HG03135 (cell line): ENCODE measurements around the gene KCNH2.

Experiments
- ATAC-seq: cut with Tn5 transposase; IDR thresholded peaks from one replicate; pipeline ENCODE4 v1.9.1; 2021; ENCODE audit warnings: mild to moderate bottlenecking, moderate library complexity; ENCODE audit not compliant: unreplicated experiment

Gene KCNH2

DNA sequence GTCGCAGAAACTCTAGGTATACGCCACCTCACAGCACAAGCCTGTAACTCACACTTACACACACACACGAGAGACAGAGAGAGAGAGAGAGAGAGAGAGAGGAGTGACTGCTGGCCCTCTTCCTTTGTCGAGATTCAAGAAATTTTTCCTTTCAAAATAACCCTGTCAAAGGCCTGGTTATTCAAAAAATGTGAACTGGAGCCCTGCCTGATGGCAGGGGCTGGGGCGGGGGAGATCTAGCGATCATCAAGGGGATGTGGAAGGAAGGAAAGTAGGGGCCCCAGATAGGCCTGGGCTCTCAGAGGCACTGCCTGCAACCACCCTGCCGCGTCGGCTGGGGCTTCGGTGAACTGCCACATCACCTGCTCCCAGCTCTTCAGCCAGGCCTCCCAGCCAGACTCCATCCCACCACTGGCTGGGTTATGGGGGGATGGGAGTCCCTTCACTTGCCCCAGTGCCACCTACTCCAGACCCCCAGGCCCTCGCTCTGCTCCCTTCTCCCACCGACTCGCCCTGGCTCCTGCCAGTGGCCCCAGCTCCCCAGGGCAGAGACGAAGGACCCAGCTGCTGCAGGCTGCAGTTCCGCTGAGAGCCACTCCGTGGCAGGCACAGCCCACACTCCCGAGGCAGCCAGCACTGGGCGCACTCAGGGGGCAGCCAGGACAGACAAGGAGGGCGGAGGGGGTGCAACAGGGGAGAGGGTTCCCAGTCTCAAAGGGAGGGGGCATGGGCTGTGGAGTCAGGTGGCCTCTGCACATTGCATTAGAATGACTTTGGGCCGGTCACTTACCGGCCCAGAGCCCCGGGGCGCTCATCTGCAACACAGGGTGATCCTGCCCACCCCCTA, 15.3 kb downstream of the KCNH2 start:
- ATAC-seq, result peak; percentile 77

DNA sequence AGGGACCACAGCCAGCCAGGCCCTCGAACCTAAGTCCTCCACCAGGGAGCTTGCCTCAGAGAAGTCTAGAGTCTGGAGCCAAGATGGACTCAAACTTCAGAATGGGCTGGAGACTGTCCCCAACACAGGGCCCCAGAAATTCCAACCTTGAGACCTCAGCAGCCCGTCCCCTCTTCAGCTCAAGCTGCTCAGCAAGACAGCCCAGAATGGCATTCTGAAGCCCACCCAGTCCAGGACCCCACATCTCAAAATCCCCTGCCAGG, 15.9 kb downstream of the KCNH2 start:
- no peak for ATAC-seq

DNA sequence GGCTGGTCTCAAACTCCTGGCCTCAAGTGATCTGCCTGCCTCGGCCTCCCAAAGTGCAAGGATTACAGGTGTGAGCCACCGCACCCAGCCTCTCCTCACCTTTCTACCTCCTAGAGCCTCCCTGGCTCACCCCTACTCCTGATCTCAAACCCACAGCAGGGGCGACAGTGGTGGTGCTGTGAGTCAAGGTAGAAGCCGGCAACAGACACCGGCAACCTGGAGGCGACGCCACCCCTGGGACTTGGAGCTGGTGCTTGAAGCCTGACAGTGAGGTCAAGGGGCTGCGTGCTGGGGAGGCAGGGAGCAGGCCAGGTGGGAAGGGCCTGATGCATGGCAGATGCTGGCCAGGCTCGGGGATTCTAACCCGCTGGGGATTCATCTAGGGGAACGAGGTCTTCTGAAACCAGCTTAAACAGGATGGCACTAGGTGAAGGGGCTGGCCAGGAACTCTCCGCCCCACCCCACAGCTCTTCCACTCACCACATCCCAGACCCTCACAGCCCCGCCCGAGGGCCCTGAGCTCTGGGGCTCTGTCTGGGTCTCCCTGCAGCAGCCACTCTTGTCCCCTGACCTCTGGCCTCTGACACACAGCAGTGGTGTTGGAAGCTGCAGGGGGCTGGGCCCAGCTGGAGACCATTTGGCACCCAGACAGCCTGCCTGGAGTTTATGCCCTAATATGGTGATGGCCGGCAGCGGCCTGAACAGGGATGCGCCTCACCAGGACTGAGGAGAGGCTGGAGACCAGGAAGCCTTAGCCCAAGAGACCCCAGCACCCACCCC, 16.4 kb downstream of the KCNH2 start:
- no peak for ATAC-seq

DNA sequence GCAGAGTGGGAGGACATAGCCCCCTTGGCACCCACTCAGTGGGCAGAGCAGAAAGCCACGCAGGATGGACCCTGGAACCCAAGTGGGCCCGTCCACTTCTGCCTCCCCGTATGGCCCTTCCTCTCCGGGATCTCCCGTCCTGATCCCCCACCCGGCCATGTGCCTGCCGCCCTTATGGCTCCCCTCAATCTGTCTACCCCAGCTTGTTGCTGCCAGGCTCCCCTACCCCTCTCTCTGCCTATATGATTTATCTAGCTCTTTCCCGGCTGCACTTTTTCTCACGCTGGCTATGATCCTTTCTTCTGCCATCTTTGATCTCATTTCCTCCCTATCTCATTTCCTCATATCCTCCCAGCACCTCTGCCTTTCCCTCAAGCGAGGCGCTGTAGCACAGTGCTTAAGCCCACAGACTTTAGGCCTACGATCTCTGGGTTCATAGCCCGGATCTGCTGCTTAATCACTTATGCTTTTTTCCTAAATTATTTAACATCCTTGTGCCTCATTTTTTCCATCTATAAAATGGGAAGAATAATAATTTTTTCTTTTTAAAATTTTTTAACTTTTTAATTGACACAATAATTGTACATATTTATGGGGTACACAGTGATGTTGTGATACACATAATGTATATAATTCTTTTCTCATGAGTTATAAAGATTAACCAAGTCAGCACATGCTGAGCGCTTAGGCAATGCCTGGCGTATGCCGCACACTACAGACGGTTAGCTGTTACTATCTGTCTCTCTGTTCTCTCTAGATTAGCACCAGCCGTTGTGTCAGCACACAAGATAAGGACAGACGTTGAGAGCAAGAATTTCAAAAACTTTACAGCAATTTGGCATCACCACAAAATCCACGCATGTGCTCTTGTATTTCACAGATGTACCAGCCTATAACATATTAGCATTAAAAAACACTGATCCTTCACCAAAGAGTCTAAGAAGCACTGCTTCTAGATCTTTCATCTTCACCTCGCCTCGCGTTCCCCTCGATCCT, 18.1 kb downstream of the KCNH2 start:
- ATAC-seq, result no peak

DNA sequence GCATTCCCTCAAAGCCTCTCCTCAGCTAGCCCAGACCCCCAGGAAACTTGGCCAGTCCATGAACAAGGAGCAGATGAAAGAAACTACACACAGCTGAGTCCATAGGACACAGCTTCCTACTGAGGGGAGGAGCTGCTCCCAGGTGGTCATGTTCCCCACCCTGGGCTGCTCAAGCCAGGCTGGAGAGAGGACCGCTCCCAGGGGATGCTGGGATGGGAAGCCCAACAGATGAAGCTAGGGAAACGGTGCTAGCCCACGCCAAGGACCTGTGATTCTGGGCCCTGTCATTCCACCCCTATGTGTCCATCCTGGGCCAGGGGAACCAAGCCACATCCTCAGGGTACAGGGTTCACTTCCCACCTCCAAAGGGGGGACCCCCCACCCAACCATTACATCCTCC, 19.0 kb downstream of the KCNH2 start:
- no peak for ATAC-seq

DNA sequence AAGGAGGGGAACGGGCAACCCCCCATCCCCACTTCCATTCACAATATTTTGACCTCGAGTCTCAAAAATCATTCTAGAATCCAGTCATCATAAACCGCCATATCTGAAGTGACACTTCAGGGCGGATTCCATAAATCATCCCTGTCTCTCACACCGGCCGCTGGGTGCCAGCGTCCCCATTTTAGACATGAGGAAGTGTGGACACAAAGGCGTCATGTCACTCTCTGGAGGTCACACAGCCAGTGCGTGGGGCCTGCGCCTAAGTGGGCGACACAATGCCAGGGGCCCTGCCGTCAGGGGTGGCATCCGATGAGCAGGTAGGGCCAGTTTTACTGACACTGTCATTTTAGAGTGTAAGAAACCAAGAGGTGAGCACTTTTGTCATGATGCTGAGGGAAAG, 19.5 kb downstream of the KCNH2 start:
- ATAC-seq, result no peak

DNA sequence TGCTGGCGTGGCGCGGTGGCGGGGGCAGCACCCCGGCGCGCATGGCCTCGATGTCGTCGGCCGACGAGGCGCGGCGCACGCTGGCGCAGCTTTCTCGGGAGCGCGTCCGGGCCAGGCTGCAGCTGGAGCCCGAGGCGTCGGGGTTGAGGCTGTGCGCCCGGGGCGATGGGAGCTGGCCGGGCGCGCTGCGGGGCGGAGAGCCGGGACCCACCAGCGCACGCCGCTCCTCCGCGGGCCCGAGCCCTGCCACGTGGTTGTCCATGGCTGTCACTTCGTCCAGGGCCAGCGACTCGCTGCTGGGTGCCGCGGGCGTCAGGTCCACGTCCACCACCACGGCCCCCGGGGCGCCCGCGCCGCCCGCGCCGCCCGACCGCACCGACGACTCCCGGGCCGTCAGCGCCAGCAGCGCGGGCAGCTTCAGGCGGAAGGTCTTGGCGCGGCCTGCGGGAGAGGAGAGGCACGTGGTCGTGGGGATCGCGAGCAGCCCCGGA, 20.0 kb downstream of the KCNH2 start:
- no peak for ATAC-seq

DNA sequence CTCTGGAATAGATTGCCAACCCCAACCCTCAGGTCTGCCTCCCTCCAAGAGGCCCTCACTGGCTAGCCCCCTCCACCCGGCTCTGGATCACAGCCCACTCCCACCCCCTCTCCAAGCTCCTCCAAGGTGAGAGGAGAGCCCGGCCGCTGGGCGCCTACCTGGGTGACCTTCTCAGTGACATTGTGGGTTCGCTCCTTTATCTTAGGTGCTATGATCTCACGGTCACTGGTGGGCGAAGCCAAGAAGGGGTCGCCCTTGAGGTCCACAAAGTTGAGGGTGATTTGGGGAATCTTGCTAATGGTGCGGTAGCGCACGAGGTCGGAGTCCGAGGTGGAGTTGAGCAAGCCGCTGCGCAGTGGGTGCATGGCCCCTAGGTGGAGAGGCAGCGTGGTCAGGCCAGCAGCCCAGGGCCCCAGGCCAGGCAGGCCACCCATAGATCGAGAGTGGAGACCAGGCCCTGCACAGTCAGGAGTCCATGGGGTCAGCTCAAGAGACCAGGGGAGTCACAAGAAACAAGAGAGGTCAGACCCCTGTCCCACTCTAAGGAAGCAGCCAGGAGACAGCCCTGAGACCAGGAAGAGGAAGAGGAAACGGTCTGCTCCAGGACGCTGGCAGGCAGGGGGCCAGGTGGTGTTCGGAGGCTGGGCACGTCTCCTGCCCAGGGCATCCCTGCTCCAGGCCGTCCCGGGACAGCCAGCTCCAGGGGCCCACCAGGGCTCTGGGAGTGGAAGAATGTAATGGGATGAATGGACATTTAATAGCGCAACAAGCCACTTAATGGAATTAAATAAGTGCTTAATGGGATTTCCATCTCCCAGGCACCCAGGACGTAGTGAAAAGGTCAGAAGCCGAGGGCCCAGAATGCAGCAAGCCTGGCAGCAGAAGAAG, 20.7 kb downstream of the KCNH2 start:
- ATAC-seq, result no peak

DNA sequence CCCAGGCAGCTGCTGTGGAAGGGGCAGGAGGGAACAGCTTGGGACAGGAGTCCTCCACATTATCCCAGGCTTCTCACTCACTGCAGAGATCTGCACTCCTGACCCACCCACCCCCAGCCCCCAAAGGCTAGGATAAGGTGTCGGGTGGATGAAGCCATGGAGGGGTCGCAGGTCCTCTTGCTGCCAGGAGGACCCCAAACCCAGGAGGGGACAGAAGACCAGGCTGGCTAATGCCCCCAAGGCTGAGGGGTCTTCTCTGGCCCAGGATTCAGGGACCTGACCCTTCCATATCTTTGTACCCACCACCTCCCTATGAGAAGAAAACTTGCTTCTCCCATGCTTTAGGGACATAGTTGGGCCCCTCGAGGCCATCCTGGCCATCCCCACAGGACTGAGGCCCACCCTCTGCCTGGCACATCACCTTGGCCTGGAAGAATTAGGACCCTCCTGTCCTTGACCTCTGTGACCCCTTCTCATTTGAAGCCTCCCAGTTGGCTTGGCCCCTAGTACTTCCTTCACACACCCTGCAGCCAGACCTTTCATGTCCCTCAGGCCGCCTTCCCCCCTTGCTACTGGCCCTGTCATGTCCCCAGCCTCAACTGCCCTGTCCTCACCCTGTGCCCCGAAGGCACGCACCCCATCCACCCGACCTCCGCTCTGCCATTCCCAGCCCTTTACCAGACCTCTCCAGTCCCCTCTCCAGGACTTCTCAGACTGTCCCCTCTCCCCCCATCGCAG, 21.6 kb downstream of the KCNH2 start:
- no peak for ATAC-seq

DNA sequence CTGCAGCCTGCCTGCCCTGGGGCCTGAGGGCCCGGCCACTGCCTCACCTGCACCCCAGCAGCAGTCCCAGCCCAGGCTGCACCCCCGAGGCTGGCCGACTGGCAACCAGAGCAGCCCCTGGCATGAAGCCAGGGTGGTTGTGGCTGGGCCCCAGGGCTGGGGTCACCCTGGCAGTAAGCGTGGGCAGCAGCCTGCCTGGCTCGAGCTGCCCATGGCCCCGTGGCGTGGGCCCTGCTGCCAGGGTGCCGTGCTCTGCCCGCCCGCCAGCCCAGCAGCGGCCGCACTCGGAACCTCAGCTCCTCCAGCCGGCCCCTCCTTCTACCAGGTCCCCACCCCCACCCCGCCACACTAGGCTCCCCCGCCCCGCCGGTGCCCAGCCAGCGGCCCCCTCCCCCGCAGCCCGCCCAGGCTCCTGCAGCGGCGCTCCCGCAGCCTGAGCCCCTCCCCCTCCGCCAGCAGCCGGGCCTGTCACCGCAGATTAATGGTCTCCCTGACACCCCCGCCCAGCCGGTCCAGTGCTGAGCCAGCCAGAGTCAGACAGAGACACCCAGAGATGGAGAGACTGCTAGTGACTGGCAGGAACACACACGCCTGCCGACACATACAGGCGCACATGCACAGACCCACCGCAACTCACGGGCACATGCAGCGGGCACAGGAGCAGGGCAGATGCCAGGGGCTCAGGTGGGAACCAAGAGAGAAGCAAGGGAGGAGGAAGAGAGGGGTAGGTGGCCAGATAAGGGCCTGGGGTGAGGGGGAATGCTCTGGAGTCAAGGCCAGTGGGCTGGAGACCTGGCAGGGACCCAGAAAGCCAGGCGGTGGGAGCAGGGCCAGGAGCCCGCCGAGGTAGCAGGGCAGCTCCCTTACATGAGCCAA, 22.4 kb downstream of the KCNH2 start:
- ATAC-seq, result no peak

DNA sequence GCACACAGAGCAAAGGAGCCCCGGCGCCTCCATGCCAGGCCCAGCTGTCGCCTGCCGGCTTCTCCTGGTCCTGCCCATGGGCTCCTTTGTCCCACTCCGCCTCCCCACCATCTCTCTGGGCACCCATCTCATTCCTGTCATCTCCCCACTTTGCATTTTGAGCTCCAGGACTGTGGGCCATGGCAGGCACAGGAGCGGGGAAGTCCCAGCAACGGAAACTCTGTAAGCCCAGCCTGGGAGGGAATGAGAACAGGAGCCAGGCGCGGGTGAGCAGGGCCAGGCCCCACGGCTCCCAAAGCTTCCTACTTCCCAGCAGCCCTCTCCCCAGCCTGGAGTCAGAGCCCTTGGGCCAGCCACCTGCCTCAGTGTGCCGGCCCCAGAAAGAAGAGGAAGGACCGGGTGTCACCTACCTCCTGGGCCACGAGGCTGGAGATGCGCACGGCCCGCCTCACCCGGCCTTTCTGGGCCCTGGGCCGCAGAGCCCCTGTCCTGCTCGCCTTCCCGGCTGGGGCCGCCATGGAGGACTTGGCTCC, 23.1 kb downstream of the KCNH2 start:
- ATAC-seq, result no peak

DNA sequence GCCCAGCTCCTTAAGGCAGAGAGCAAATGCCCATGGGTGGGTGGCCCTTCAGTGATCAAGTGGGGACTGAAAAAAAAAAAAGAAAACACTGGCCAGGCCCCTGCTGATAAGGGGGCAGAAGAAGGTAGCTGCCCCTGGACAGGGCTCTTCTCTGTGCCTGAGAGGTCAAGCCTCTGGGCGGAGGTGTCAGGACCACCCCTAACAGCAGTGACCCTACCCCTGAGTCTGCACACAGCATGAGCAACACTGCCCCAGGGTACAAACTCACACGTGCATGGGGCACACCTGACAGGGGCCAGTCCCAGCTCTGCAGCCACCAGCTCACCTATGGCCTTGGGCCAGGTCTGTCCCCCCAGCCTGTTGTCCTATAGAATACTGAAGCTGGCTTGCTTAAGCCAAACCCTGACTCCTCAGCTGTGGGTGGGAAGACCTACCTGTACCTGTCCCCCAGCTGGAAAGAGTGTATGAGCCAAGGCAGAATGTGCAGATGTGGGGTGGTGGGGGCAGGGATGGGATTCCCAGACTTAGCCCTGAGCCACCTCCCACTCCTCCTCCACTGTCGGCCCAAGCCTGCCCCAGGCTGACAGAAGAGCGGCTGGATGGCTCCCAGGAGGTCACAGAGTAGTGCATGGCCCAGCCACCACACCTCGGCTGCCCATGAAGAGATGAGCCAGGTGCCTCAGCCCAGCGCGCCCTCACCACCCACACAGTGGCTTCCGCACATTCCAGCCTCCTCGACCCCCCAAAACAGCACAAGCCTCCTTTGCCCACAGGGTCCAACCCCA, 23.7 kb downstream of the KCNH2 start:
- no peak for ATAC-seq

DNA sequence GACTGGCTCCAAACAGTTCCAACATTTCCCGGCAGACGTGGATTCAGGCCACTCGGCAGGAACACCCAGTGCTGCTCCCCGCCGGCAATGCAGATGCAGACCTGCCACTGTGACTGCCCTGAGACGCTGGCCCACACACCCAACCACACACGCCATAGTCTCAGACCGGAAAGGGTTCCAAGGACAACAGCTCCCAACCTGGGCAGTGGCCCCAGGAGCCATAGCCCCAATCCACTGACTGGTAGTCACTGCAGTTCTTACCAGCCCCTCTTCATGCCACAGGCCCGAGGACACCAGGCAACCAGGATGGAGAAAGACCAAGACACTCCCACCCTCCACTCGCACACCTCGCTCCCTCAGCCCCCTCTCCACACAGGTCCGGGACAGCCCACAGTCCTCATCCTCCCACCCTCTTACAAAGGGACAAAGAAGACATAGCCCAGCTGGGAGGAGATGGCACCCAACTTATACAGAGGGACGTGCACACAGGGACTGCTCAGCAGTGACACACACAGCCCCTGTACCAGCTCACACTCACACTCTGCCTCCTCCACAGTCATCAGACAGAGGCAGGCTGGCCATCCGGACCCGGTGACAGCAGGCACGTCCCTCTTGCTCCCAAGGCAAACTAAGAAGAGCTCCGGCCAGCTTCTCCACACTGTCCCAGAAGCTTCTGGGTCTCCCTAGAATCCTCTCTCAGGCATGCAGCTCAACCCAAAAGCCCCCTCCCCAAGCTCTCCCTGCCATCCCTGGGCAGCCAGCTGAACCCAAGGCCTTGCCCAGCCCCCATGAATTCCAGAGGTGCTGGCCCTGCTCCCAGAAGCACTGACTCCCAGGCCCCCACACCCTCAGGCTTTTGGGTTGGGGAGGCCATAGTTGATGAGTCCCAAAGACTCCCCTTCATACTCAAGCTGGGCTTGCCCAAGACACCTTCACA, 24.8 kb downstream of the KCNH2 start:
- no peak for ATAC-seq

DNA sequence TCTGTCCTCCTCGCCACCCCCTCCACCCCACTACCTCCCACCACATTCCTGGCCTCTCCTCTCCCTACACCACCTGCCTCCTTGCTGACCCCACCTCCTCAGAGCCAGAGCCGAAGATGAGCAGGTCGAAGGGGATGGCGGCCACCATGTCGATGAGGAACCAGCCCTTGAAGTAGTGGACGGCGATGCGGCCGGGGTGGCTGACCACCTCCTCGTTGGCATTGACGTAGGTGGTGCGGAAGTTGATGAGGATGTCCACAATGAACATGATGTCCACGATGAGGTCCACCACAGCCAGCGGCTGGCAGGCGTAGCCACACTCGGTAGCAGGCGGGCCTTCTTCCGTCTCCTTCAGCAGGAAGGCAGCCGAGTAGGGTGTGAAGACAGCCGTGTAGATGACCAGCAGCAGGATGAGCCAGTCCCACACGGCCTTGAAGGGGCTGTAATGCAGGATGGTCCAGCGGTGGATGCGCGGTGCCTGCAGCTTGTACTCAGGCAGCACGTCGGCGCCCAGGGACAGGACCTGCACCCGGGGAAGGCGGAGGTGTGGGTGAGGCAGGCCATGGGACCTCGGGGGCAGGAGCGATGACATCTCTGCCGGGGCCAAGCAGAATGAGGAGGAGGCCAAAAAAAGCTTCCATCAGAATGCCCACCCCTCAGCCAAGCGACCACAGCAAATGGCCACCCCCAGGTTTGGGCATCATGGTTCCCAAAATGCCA, 25.6 kb downstream of the KCNH2 start:
- no peak for ATAC-seq

DNA sequence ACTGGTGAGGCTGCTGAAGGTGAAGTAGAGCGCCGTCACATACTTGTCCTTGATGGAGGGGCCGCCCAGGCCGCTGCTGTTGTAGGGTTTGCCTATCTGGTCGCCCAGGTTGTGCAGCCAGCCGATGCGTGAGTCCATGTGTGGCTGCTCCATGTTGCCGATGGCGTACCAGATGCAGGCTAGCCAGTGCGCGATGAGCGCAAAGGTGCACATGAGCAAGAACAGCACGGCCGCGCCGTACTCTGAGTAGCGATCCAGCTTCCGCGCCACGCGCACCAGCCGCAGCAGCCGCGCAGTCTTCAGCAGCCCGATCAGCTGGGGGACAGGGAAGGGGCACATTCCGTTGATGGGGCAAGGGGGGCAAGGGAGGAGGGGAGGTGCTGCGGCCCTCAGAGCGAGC, 26.6 kb downstream of the KCNH2 start:
- ATAC-seq, result no peak

DNA sequence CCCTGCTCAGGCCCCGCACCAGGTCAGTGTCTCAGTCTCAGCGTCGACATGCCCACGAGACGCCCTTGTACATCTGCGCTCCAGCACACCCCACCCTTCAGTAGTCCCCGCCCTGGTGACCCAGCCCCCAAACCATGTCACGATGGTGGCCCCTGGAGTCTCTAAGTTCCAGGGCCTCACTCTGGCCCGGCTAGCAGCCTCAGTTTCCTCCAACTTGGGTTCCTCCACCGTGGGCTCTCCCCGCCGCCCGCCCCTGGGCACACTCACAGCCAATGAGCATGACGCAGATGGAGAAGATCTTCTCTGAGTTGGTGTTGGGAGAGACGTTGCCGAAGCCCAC, 27.0 kb downstream of the KCNH2 start:
- ATAC-seq, result no peak
